Activated T-cell treated with anti-CD3 and anti-CD28 coated beads, Interleukin-2, amount 50 U/mL, for 1 hour (primary cell): ENCODE data around the gene SELPLG.
"Not testable (repeated sequence)": the region's sequence is repeated elsewhere in the genome, so short reads cannot be mapped to it uniquely, and the experiment has no call there.

Experiments
- DNase-seq: peaks from one replicate; pipeline ENCODE4 v3.0.0-alpha.2; 2020

The SELPLG gene

GRCh38 chr12:108655812-108656175 lies 22.1 kb upstream of the SELPLG start:
- not testable (repeated sequence) for DNase-seq

GRCh38 chr12:108654622-108655021 lies 20.9 kb upstream of the SELPLG start:
- not testable (repeated sequence) for DNase-seq

- no peak for DNase-seq
Measured at GRCh38 chr12:108653922-108654321, 20.2 kb upstream of the SELPLG start.

GRCh38 chr12:108653082-108653516 lies 19.4 kb upstream of the SELPLG start:
- DNase-seq = no peak

- no peak for DNase-seq
Measured at GRCh38 chr12:108650083-108650482, 16.4 kb upstream of the SELPLG start.

- DNase-seq = no peak
Measured at GRCh38 chr12:108649669-108650068, 16.0 kb upstream of the SELPLG start.

- DNase-seq = no peak
Measured at GRCh38 chr12:108649126-108649525, 15.4 kb upstream of the SELPLG start.

- DNase-seq = no peak
Measured at GRCh38 chr12:108648371-108648770, 14.7 kb upstream of the SELPLG start.

- DNase-seq = no peak
Measured at GRCh38 chr12:108647585-108648287, 14.0 kb upstream of the SELPLG start.

GRCh38 chr12:108646600-108647579 lies 13.2 kb upstream of the SELPLG start:
- DNase-seq = no peak

GRCh38 chr12:108645686-108646599 lies 12.2 kb upstream of the SELPLG start:
- DNase-seq = no peak

GRCh38 chr12:108644811-108645120 lies 11.1 kb upstream of the SELPLG start:
- no peak for DNase-seq

GRCh38 chr12:108643941-108644810 lies 10.5 kb upstream of the SELPLG start:
- DNase-seq = no peak

GRCh38 chr12:108642899-108643654 lies 9.4 kb upstream of the SELPLG start:
- DNase-seq = no peak

GRCh38 chr12:108642269-108642870 lies 8.7 kb upstream of the SELPLG start:
- DNase-seq = no peak

GRCh38 chr12:108641446-108642268 lies 8.0 kb upstream of the SELPLG start:
- no peak for DNase-seq

- DNase-seq = no peak
Measured at GRCh38 chr12:108640802-108641445, 7.2 kb upstream of the SELPLG start.

- no peak for DNase-seq
Measured at GRCh38 chr12:108638997-108639822, 5.5 kb upstream of the SELPLG start.
